Spleen (tissue), 7 donors: ENCODE measurements around the gene CDK1.

Experiments used
- POLR2AphosphoS5 ChIP-seq, 3 donors: sonication (generic); formaldehyde crosslinking; IDR thresholded peaks; one replicate each; pipeline ENCODE4 v1.5.1; 2017; ENCODE audit warnings: antibody characterized with exemption in 3 of 3
- TF ChIP-seq, protein P1 (sequence below), 11 experiments: fragments of 200-600 bp in 7 of 11; fragments of 450-650 bp in 4 of 11; sonication (generic) in 4 of 11; IDR thresholded peaks in 8 of 11; conservative IDR thresholded peaks in 3 of 11; 1 replicate in 7 of 11; 2 replicates in 4 of 11; pipeline versions ENCODE4 v1.4.0 to v1.8.0; 2016 to 2021; ENCODE audit warnings: antibody characterized with exemption in 11 of 11, inconsistent platforms in 4 of 11, mild to moderate bottlenecking in 1 of 11
- donor health status: DM: no; HTN: no; CAD: no; lungs with moderate emphysema.
- donor health status: DM: no; HTN: no; CAD: no.
- donor health status: DM: no; HTN: no; CAD: no.

DNA sequence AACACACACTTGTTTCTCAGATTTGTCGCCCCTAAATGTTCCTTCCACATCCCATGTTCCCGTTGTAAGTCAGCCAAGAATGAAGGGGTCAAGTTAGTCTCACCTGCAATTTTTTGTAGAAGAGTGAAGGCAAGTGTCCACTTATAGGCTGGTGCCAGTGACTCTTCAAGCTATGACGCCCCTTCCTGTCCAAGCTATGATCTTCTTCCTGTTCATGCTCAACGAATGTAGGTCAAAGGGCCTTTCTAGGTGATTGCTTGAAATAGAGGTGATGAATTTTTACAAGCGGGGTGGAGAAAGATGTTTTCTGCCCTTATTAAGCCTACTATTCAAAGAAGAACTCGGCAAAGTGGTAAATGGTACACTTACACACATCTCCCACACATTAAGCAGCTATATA, 41.0 kb downstream of the CDK1 start:
- TF ChIP-seq, protein P1, sequence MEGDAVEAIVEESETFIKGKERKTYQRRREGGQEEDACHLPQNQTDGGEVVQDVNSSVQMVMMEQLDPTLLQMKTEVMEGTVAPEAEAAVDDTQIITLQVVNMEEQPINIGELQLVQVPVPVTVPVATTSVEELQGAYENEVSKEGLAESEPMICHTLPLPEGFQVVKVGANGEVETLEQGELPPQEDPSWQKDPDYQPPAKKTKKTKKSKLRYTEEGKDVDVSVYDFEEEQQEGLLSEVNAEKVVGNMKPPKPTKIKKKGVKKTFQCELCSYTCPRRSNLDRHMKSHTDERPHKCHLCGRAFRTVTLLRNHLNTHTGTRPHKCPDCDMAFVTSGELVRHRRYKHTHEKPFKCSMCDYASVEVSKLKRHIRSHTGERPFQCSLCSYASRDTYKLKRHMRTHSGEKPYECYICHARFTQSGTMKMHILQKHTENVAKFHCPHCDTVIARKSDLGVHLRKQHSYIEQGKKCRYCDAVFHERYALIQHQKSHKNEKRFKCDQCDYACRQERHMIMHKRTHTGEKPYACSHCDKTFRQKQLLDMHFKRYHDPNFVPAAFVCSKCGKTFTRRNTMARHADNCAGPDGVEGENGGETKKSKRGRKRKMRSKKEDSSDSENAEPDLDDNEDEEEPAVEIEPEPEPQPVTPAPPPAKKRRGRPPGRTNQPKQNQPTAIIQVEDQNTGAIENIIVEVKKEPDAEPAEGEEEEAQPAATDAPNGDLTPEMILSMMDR (IDR thresholded peaks at IDR 0.05 in 8 of 11, conservative IDR thresholded peaks at IDR 0.05 in 3 of 11): no peak
- no peak for TF ChIP-seq POLR2AphosphoS5 (IDR thresholded peaks at IDR 0.05)
